ENCODE data around the gene SLC35F3. TPM values are rescaled to one million over a fixed set of nuclear protein-coding genes. Genes with fewer than 3 reads are reported as not detected.
"Not testable (repeated sequence)": the region's sequence is repeated elsewhere in the genome, so short reads cannot be mapped to it uniquely, and the experiment has no call there.

Gene SLC35F3
- total RNA-seq, 2 experiments from 2014 or later, result not detected

DNA sequence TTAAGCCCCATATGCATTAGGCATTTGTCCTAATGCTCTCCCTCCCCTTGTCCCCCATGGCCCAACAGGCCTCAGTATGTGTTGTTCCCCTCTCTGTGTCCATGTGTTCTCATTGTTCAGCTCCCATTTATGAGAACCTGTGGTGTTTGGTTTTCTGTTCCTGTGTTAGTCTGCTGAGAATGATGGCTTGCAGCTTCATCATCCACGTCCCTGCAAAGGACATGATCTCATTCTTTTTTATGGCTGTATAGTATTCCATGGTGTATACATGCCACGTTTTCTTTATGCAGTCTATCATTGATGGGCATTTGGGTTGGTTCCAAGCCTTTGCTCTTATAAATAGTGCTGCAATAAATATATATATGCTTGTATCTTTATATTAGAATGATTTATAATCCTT, 218.1 kb downstream of the SLC35F3 start:
- H3K27ac ChIP-seq (ENCODE audit: low read depth, low read length, poor library complexity, severe bottlenecking); H3K4me3 ChIP-seq (ENCODE audit: low read depth, low read length, poor library complexity, severe bottlenecking); H2AFZ ChIP-seq (ENCODE audit: low read length); DNase-seq (ENCODE audit: low spot score); BruUV-seq (replicated peaks); H3K36me3 ChIP-seq (ENCODE audit: insufficient read depth, low read length); H3K79me2 ChIP-seq (ENCODE audit: insufficient read depth, low read depth, low read length); H3K4me1 ChIP-seq (ENCODE audit: insufficient read depth, low read length, poor library complexity, severe bottlenecking); H3K9me2 ChIP-seq (ENCODE audit: insufficient read depth, low read length); CTCF ChIA-PET (ENCODE audit: unreplicated experiment); H3K4me2 ChIP-seq (ENCODE audit: low read length); H4K20me1 ChIP-seq (ENCODE audit: insufficient read depth, low read length); H3K9me3 ChIP-seq (ENCODE audit: low read length); intact Hi-C loops (cut with micrococcal nuclease; ENCODE audit: unreplicated experiment): not testable (repeated sequence)
- POLR2A ChIA-PET, result interaction anchor here (1.0 kb wide), 1 partner anchor 13 kb away, joined by 3 read pairs; no protein-coding TSS in a partner anchor

DNA sequence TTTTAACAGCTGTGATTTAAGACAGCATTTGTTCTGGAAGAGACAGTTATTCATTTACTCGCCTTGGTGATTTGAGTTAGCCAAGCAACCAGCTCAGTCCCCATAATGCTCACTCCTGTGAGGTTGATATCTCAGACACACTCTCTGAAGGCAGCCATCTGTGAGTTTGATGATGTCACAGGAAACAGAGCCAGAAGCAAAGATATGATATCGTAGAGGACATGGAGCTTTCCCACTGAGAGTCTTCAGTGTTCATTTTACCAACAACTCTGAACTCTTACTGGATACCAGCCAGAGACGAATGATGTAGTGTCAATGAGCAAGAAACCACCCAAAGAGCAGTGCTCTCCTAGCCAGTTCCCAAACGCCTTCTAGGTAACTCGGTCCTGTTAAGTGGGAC, 219.4 kb downstream of the SLC35F3 start:
- TF ChIP-seq, protein P1, sequence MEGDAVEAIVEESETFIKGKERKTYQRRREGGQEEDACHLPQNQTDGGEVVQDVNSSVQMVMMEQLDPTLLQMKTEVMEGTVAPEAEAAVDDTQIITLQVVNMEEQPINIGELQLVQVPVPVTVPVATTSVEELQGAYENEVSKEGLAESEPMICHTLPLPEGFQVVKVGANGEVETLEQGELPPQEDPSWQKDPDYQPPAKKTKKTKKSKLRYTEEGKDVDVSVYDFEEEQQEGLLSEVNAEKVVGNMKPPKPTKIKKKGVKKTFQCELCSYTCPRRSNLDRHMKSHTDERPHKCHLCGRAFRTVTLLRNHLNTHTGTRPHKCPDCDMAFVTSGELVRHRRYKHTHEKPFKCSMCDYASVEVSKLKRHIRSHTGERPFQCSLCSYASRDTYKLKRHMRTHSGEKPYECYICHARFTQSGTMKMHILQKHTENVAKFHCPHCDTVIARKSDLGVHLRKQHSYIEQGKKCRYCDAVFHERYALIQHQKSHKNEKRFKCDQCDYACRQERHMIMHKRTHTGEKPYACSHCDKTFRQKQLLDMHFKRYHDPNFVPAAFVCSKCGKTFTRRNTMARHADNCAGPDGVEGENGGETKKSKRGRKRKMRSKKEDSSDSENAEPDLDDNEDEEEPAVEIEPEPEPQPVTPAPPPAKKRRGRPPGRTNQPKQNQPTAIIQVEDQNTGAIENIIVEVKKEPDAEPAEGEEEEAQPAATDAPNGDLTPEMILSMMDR (conservative IDR thresholded peaks at IDR 0.05; ENCODE audit: low read length), result no peak
- TF ChIP-seq EZH2phosphoT487 (IDR thresholded peaks at IDR 0.05; ENCODE audit: borderline replicate concordance, low read depth, low read length), result no peak
- Histone ChIP-seq H3K4me1 (ENCODE audit: insufficient read depth, low read length, poor library complexity, severe bottlenecking) (no peaks in the 10 kb centered on the region), H3K27ac (ENCODE audit: low read depth, low read length, poor library complexity, severe bottlenecking) (no peak overlapping the region), H2AFZ (ENCODE audit: low read length) (no peak overlapping the region), H3K9me3 (ENCODE audit: low read length) (no peaks in the 10 kb centered on the region), H4K20me1 (ENCODE audit: insufficient read depth, low read length) (no peaks in the 10 kb centered on the region), H3K4me2 (ENCODE audit: low read length) (no peak overlapping the region), H3K79me2 (ENCODE audit: insufficient read depth, low read depth, low read length) (no peaks in the 10 kb centered on the region), H3K9me2 (ENCODE audit: insufficient read depth, low read length) (no peaks in the 10 kb centered on the region), H3K36me3 (ENCODE audit: insufficient read depth, low read length) (no peaks in the 10 kb centered on the region), H3K4me3 (ENCODE audit: low read depth, low read length, poor library complexity, severe bottlenecking) (no peak overlapping the region)
- DNase-seq (ENCODE audit: low spot score), result no peak
- intact Hi-C loops (cut with micrococcal nuclease; ENCODE audit: unreplicated experiment), result no loop called here
- BruUV-seq (replicated peaks), result no TSS peak
- POLR2A ChIA-PET, result no interaction called here
- CTCF ChIA-PET (ENCODE audit: unreplicated experiment), result no interaction called here

DNA sequence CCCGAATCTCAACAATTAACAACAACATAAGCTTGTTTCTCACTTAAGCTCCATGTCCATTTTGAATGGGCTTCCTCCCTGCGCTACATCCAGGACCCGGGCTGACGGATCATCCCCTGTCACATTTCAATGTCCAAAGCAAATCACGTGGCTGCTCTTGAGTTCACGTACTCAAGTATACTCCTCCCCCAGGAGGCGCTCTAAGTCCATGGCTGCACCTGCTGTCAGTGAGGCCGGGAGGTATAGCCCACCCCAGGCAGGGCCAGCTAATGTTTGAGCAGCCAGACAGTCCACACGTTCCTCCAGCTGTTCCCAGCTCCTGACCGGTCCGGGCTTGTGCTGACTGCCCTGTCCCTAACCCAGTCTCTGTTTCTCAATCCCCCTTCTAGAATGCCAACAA, 220.8 kb downstream of the SLC35F3 start:
- Histone ChIP-seq H3K4me1 (ENCODE audit: insufficient read depth, low read length, poor library complexity, severe bottlenecking) (no peaks in the 10 kb centered on the region), H3K27ac (ENCODE audit: low read depth, low read length, poor library complexity, severe bottlenecking) (no peak overlapping the region), H2AFZ (ENCODE audit: low read length) (no peak overlapping the region), H3K9me3 (ENCODE audit: low read length) (no peaks in the 10 kb centered on the region), H3K79me2 (ENCODE audit: insufficient read depth, low read depth, low read length) (no peaks in the 10 kb centered on the region), H3K9me2 (ENCODE audit: insufficient read depth, low read length) (no peaks in the 10 kb centered on the region), H3K4me2 (ENCODE audit: low read length) (no peak overlapping the region), H3K36me3 (ENCODE audit: insufficient read depth, low read length) (no peaks in the 10 kb centered on the region), H4K20me1 (ENCODE audit: insufficient read depth, low read length) (no peaks in the 10 kb centered on the region), H3K4me3 (ENCODE audit: low read depth, low read length, poor library complexity, severe bottlenecking) (no peak overlapping the region)
- TF ChIP-seq EZH2phosphoT487 (IDR thresholded peaks at IDR 0.05; ENCODE audit: borderline replicate concordance, low read depth, low read length), result no peak
- TF ChIP-seq, protein P1 (conservative IDR thresholded peaks at IDR 0.05; ENCODE audit: low read length), result peak; percentile 37; the same call in 1 of the 2 replicates
- CTCF ChIA-PET (ENCODE audit: unreplicated experiment), result no interaction called here
- DNase-seq (ENCODE audit: low spot score), result peak; percentile 11
- BruUV-seq (replicated peaks), result no TSS peak
- POLR2A ChIA-PET, result no interaction called here
- intact Hi-C loops (cut with micrococcal nuclease; ENCODE audit: unreplicated experiment), result no loop called here
